GM18498 (cell line): ENCODE results near the gene ALDH5A1.

Experiments
- ATAC-seq: cut with Tn5 transposase; IDR thresholded peaks from one replicate; pipeline ENCODE4 v1.9.1; 2021; ENCODE audit warnings: mild to moderate bottlenecking, moderate library complexity; ENCODE audit not compliant: unreplicated experiment

Gene ALDH5A1

GRCh38 chr6:24494821-24495795 lies at the start of gene ALDH5A1:
ALDH5A1 (plus strand) TSS chr6:24494969; CDS start chr6:24494997, 28 bp downstream.
- peak; percentile 80 for ATAC-seq

- no peak for ATAC-seq
Observed at GRCh38 chr6:24445704-24446103, 49.1 kb upstream of the ALDH5A1 start.

GRCh38 chr6:24446670-24447069 lies 48.1 kb upstream of the ALDH5A1 start:
- no peak for ATAC-seq

GRCh38 chr6:24448396-24448795 lies 46.4 kb upstream of the ALDH5A1 start:
- ATAC-seq = no peak

- no peak for ATAC-seq
Observed at GRCh38 chr6:24448828-24449525, 45.8 kb upstream of the ALDH5A1 start.

GRCh38 chr6:24451581-24452388 lies 43.0 kb upstream of the ALDH5A1 start:
- no peak for ATAC-seq

GRCh38 chr6:24453921-24454320 lies 40.8 kb upstream of the ALDH5A1 start:
- no peak for ATAC-seq

GRCh38 chr6:24454452-24454851 lies 40.3 kb upstream of the ALDH5A1 start:
- no peak for ATAC-seq

- no peak for ATAC-seq
Observed at GRCh38 chr6:24455061-24455460, 39.7 kb upstream of the ALDH5A1 start.

GRCh38 chr6:24458134-24458533 lies 36.6 kb upstream of the ALDH5A1 start:
- ATAC-seq = no peak

- no peak for ATAC-seq
Observed at GRCh38 chr6:24458941-24459340, 35.8 kb upstream of the ALDH5A1 start.

- no peak for ATAC-seq
Observed at GRCh38 chr6:24460966-24461365, 33.8 kb upstream of the ALDH5A1 start.

GRCh38 chr6:24464253-24465038 lies 30.3 kb upstream of the ALDH5A1 start:
- no peak for ATAC-seq

GRCh38 chr6:24469811-24470210 lies 25.0 kb upstream of the ALDH5A1 start:
- ATAC-seq = no peak

- no peak for ATAC-seq
Observed at GRCh38 chr6:24472181-24472580, 22.6 kb upstream of the ALDH5A1 start.

- ATAC-seq = no peak
Observed at GRCh38 chr6:24476631-24477030, 18.1 kb upstream of the ALDH5A1 start.

GRCh38 chr6:24477070-24477469 lies 17.7 kb upstream of the ALDH5A1 start:
- no peak for ATAC-seq

GRCh38 chr6:24478903-24479302 lies 15.9 kb upstream of the ALDH5A1 start:
- no peak for ATAC-seq

- no peak for ATAC-seq
Observed at GRCh38 chr6:24480705-24481104, 14.1 kb upstream of the ALDH5A1 start.

- ATAC-seq = no peak
Observed at GRCh38 chr6:24481449-24481848, 13.3 kb upstream of the ALDH5A1 start.
